Measurements from ENCODE around the gene WDR81.
"Not testable (repeated sequence)": the region's sequence is repeated elsewhere in the genome, so short reads cannot be mapped to it uniquely, and the experiment has no call there.

DNA sequence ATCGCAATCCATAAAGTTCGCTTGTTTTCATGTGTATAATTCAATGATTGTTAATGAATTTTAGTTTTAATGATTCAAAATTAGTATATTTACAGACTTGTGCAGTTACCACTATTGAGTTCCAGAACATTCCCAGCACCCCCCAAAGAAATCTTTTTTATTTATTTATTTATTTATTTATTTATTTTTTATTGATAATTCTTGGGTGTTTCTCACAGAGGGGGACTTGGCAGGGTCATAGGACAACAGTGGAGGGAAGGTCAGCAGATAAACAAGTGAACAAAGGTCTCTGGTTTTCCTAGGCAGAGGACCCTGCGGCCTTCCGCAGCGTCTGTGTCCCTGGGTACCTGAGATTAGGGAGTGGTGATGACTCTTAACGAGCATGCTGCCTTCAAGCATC lies 36.1 kb upstream of the WDR81 start:
- TF ChIP-seq, protein P1, sequence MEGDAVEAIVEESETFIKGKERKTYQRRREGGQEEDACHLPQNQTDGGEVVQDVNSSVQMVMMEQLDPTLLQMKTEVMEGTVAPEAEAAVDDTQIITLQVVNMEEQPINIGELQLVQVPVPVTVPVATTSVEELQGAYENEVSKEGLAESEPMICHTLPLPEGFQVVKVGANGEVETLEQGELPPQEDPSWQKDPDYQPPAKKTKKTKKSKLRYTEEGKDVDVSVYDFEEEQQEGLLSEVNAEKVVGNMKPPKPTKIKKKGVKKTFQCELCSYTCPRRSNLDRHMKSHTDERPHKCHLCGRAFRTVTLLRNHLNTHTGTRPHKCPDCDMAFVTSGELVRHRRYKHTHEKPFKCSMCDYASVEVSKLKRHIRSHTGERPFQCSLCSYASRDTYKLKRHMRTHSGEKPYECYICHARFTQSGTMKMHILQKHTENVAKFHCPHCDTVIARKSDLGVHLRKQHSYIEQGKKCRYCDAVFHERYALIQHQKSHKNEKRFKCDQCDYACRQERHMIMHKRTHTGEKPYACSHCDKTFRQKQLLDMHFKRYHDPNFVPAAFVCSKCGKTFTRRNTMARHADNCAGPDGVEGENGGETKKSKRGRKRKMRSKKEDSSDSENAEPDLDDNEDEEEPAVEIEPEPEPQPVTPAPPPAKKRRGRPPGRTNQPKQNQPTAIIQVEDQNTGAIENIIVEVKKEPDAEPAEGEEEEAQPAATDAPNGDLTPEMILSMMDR (IDR thresholded peaks at IDR 0.05; ENCODE audit: low read length), result not testable (repeated sequence)
- TF ChIP-seq EZH2 (IDR thresholded peaks at IDR 0.05; ENCODE audit: borderline replicate concordance, low read length), result not testable (repeated sequence)

Measured in OCI-LY1 (cell line).